ACC112 (cell line): Measurements from ENCODE around the gene CDKN2C.
"Not testable (repeated sequence)": the region's sequence is repeated elsewhere in the genome, so short reads cannot be mapped to it uniquely, and the experiment has no call there.

Experiments
- H2AFZ ChIP-seq: fragments of 200-600 bp; sonication (generic); one replicate; pipeline ENCODE4 v1.6.0; 2017; ENCODE audit warnings: antibody characterized with exemption, low read length; ENCODE audit not compliant: unreplicated experiment
- H3K27ac ChIP-seq: fragments of 200-600 bp; sonication (generic); 2 replicates; pipeline ENCODE4 v1.5.1; 2014; ENCODE audit warnings: low read depth, mild to moderate bottlenecking, antibody characterized with exemption, low read length, moderate library complexity
- H3K27me3 ChIP-seq: fragments of 200-600 bp; sonication (generic); 2 replicates; pipeline ENCODE4 v1.6.1; 2014; ENCODE audit warnings: mild to moderate bottlenecking, antibody characterized with exemption, low read length, moderate library complexity, mixed read lengths; ENCODE audit not compliant: insufficient read depth
- H3K36me3 ChIP-seq: fragments of 200-600 bp; sonication (generic); 2 replicates; pipeline ENCODE4 v1.6.1; 2016; ENCODE audit warnings: mild to moderate bottlenecking, antibody characterized with exemption, low read length, moderate library complexity, mixed read lengths; ENCODE audit not compliant: insufficient read depth
- H3K4me1 ChIP-seq: fragments of 200-600 bp; sonication (generic); one replicate; pipeline ENCODE4 v1.6.1; 2016; ENCODE audit warnings: low read length, mixed read lengths; ENCODE audit not compliant: insufficient read depth, unreplicated experiment, control insufficient read depth
- H3K4me3 ChIP-seq: fragments of 200-600 bp; sonication (generic); 2 replicates; pipeline ENCODE4 v1.5.1; 2014; ENCODE audit warnings: mild to moderate bottlenecking, low read depth, low read length
- H3K79me2 ChIP-seq: fragments of 200-600 bp; sonication (generic); one replicate; pipeline ENCODE4 v1.6.0; 2016; ENCODE audit warnings: low read length; ENCODE audit not compliant: control insufficient read depth, unreplicated experiment, insufficient read depth

CDKN2C gene

DNA sequence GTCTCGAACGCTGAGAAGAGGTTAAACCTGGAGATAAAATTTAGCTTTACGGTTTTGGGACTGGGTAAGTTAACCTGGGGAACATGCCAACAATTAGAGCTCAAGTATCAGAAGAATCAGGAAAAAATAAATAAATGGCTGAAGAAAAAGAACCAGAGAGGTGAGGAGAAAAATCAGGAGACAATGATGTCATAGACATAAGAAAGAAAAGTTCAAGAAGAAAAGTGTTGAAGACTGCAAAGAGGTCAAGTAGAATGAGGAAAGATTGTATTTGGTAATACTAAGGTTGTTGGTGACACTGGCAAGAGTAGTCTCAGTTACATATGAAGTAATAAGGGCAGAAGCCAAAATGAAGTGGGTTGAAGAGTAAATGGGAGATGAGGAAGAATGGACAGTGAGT is 26.0 kb downstream of the CDKN2C start:
- H3K27me3 ChIP-seq, result no peaks in the 10 kb centered on the region
- H3K27ac ChIP-seq, result no peak overlapping the region
- no peaks in the 10 kb centered on the region for H3K4me1 ChIP-seq
- peaks cover 4% of the 10 kb centered on the region; the same call in 1 of the 2 replicates for H3K36me3 ChIP-seq
- no peak overlapping the region for H3K4me3 ChIP-seq
- no peaks in the 10 kb centered on the region for H3K79me2 ChIP-seq
- no peak overlapping the region for H2AFZ ChIP-seq

GRCh38 chr1:50999375-50999774 is 29.3 kb downstream of the CDKN2C start:
- H3K79me2 ChIP-seq, H3K36me3 ChIP-seq, H2AFZ ChIP-seq, H3K27me3 ChIP-seq, H3K4me3 ChIP-seq, H3K4me1 ChIP-seq, H3K27ac ChIP-seq: not testable (repeated sequence)

GRCh38 chr1:51000160-51000559 is 30.1 kb downstream of the CDKN2C start:
- H3K36me3 ChIP-seq, result no peaks in the 10 kb centered on the region
- no peak overlapping the region for H3K4me3 ChIP-seq
- H3K27ac ChIP-seq, result no peak overlapping the region
- no peaks in the 10 kb centered on the region for H3K4me1 ChIP-seq
- H2AFZ ChIP-seq, result no peak overlapping the region
- H3K27me3 ChIP-seq, result no peaks in the 10 kb centered on the region
- no peaks in the 10 kb centered on the region for H3K79me2 ChIP-seq

- no peaks in the 10 kb centered on the region for H3K79me2 ChIP-seq
- no peak overlapping the region for H3K4me3 ChIP-seq
- no peaks in the 10 kb centered on the region for H3K4me1 ChIP-seq
- H3K27me3 ChIP-seq, result no peaks in the 10 kb centered on the region
- no peak overlapping the region for H3K27ac ChIP-seq
- H3K36me3 ChIP-seq, result no peaks in the 10 kb centered on the region
- no peak overlapping the region for H2AFZ ChIP-seq
Observed at GRCh38 chr1:51000651-51001050, 30.6 kb downstream of the CDKN2C start.

DNA sequence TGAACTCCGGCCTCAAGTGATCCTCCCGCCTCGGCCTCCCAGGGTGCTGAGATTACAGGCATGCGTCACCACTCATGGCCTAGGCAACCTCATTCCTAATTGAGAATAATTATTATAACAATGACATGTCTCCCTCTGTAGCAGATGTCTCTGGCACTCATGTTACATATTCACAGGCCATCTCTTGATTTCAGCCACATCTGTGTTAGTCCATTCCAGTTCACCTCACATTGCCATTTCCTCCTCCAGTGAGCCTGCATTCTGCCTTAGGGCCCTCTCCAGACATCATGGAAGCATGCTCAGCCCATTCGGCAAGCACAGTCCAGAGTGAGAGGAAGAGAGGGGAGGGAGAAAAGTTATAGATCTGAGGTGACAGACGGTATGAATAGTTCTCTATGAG is 32.5 kb downstream of the CDKN2C start:
- H2AFZ ChIP-seq, result no peak overlapping the region
- no peak overlapping the region for H3K27ac ChIP-seq
- no peaks in the 10 kb centered on the region for H3K79me2 ChIP-seq
- H3K4me1 ChIP-seq, result no peaks in the 10 kb centered on the region
- no peaks in the 10 kb centered on the region for H3K27me3 ChIP-seq
- H3K4me3 ChIP-seq, result no peak overlapping the region
- no peaks in the 10 kb centered on the region for H3K36me3 ChIP-seq

- not testable (repeated sequence) for H3K27me3 ChIP-seq, H3K4me1 ChIP-seq, H2AFZ ChIP-seq, H3K79me2 ChIP-seq, H3K36me3 ChIP-seq, H3K27ac ChIP-seq, H3K4me3 ChIP-seq
Observed at GRCh38 chr1:51005549-51005948, 35.5 kb downstream of the CDKN2C start.

DNA sequence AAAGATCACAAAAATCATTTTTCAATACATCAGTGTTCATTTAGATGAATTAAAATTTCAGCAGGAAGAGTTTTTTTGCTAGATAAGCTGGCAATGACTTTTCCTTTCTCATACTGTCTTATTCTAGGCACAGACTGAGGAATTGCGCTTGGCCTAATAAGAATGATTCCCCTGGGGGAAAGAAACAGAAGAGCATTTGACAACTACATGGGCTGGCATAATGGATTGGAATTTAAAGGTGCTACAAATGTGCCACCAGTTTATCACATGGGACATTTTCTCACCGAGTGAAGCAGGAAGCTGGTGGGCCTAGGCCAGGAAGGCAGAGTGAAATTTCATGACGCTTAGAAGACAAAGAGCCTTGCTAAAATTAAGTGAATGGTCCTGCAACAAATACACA is 39.3 kb downstream of the CDKN2C start:
- Histone ChIP-seq H3K27me3 (no peaks in the 10 kb centered on the region), H3K79me2 (no peaks in the 10 kb centered on the region), H3K27ac (no peak overlapping the region), H2AFZ (no peak overlapping the region), H3K36me3 (no peaks in the 10 kb centered on the region), H3K4me1 (no peaks in the 10 kb centered on the region), H3K4me3 (no peak overlapping the region)

DNA sequence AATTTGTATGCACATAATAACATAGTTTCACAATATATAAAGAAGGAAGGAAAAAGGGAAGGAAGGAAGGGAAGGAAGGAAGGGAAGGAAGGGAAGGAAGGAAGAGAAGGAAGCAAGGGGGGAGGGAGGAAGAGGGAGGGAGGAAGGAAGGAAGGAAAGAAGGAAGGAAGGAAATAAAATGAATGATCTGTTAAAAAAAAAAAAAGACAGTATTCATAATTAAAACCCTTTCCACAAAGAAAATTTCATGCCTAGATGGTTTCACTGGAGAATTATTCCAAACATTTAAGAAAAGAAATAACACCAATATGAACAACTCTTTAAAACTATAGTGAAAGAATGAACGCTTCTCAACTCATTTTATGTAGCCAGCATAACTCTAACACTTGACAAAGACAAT is 44.8 kb downstream of the CDKN2C start:
- Histone ChIP-seq H3K27ac (no peak overlapping the region), H3K4me1 (no peaks in the 10 kb centered on the region), H3K4me3 (no peak overlapping the region), H3K36me3 (no peaks in the 10 kb centered on the region), H3K27me3 (no peaks in the 10 kb centered on the region), H3K79me2 (no peaks in the 10 kb centered on the region), H2AFZ (no peak overlapping the region)

- no peaks in the 10 kb centered on the region for H3K79me2 ChIP-seq
- no peak overlapping the region for H3K4me3 ChIP-seq
- H3K27ac ChIP-seq, result no peak overlapping the region
- H3K27me3 ChIP-seq, result no peaks in the 10 kb centered on the region
- no peak overlapping the region for H2AFZ ChIP-seq
- H3K4me1 ChIP-seq, result no peaks in the 10 kb centered on the region
- H3K36me3 ChIP-seq, result no peaks in the 10 kb centered on the region
Observed at GRCh38 chr1:51019811-51020210, 49.8 kb downstream of the CDKN2C start.
